Stimulated activated CD4-positive, alpha-beta T cell treated with anti-CD3 and anti-CD28 coated beads, Interleukin-4, amount 100 ng/mL, for 4 hours (primary cell): ENCODE measurements around the gene SLC9A9.
"Not testable (repeated sequence)": the region's sequence is repeated elsewhere in the genome, so short reads cannot be mapped to it uniquely, and the experiment has no call there.

Experiments used
- DNase-seq, 2 experiments: peaks; one replicate each; pipeline ENCODE4 v3.0.0-alpha.2; 2020

Gene SLC9A9

GRCh38 chr3:143302638-143303171, 545.6 kb downstream of the SLC9A9 start:
- DNase-seq: no peak

DNA sequence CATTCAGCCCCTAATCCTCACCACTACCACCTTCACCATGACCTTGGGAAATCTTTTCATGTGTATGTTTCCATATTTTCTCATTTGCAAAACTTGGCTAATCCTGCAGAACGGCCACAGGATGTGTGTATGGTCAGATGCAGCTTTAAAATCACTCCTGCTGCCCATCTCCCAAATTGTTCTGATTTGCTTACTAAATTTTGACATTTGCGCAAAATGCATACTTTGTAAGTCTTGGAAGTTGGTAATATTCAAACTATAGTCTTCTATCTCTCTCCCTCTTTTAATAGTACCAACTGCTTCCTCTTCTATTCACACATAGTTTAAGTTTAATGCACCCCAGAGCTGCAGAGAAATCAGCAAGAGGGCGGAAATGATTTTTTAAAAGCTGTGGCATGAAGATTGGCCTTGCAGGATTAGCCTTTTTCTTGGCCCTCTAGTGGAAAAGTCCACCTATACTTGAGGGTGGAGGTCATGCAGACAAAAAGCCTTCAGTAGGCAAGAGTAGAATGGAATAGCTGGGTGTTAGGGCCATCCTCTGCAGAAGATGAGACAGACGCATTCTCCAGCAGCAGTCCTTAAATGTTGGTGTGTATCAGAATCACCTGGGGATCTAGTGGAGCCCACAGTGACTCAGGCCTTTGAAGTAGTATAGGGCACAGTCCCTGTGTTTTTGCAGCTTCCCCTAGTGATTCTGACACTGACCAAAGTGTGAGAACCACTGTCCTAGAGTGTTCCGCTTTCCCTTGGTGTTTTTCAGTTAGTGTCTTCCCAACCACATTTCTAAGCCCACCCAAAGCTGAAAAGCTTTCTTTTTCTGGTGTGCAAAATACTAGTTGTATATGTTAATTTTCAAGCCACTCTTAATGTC, 547.0 kb downstream of the SLC9A9 start:
- DNase-seq: no peak

- no peak for DNase-seq
Observed at GRCh38 chr3:143298886-143299535, 549.3 kb downstream of the SLC9A9 start.

GRCh38 chr3:143298380-143298779, 549.9 kb downstream of the SLC9A9 start:
- no peak for DNase-seq

DNA sequence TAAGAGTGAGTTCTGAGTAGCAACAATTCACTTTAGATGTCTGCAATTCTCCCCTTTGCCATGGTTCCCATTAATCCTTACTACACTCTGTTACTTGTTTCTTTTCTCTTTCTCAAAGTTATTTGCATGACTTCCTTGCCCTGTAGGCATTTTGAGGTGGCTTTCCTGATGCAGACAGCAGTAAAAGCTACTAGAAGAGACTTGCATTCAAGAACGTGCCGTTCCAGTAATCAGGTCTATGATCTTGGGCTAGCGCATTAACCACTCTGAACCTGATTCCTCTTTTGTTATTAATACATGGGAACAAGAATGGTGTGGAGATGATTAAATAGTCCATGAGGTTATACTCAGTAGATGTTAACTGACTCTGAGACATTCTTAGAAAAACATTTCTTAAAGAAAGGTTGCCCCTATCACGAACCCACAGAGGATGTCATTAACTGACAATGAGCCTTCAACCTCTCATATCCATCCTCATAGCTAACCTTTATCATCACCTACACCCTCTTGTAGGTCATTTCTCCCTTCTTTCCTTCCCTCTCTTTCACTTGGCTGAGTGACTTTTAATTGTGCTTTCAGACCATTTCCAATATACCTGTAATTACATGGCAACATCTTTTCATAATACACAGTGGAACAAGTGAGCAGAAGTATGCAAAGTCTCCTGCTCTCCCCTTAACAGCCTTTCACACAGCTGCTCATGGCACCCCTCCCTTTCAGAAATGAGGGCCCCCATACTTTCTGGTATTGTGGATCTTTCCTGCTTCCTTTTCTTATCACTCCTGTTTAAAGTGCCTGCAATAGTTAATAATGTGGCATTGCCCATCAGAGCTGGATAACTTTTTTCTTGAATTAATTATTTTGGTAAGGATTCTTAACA, 552.8 kb downstream of the SLC9A9 start:
- no peak for DNase-seq

DNA sequence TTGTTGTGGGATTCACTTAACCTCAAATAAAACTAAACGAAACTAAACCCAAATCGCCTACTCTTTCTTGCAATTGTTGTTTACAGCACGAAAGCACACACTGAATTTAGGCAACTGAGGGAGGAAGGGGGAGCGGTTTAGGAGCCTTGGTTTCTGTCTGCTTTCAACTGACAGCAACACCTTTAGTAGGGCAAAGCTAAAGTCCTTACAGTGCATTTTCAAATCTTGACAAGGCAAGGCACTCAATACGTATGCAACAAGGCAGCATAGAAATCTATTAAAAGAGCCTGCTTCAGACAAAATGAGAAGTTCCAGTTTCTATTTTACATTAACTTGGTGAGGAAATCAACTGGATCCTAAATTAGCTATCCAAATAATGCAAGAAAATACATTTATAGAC, 554.1 kb downstream of the SLC9A9 start:
- DNase-seq: no peak

GRCh38 chr3:143291836-143292447, 556.3 kb downstream of the SLC9A9 start:
- DNase-seq: no peak

- DNase-seq: no peak
Observed at GRCh38 chr3:143288944-143289343, 559.3 kb downstream of the SLC9A9 start.

GRCh38 chr3:143287403-143287802, 560.9 kb downstream of the SLC9A9 start:
- DNase-seq: no peak

DNA sequence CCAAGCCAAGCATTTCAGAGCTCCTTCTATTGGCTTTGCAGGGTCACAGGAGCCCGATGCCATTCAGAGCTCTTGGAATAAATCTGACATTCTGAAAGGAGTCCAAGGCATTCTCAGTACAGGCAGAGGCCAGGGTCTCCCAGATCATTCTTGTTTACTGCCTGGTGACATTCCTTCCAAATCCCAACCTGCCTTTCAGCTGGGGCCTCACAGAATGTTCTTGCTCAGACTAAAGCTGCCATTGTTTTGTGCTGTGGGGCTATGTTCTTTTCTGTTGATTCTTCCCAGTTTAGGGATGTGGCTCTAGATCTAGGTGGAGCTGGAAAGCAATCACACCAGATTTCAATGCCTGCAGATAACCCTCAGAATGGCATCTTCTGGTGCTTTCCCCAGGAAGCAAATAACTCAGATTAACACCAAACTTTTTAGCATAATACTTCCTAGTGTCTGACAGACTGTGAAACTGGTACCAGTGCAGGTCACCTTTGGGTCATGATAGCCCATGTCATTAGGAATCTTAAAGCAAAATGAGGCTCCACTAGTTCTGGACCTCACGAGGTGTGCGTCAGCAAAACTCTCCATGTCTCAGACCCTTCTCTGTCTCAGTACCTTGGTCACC, 561.8 kb downstream of the SLC9A9 start:
- no peak for DNase-seq

- DNase-seq: no peak
Observed at GRCh38 chr3:143283432-143284128, 564.7 kb downstream of the SLC9A9 start.

- DNase-seq: no peak
Observed at GRCh38 chr3:143280984-143281383, 567.3 kb downstream of the SLC9A9 start.

DNA sequence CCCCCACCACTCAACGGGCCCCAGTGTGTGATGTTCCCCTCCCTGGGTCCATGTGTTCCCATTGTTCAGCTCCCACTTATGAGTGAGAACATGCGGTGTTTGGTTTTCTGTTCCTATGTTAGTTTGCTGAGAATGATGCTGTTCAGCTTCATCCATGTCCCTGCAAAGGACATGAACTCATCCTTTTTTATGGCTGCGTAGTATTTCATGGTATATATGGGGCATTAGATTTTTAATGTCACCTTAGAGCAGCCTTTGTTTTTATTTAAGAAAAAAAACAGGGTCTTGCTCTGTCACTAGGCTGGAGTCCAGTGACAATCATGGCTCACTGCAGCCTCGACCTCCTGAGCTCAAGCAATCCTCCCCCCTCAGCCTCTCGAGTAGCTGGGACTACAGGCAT, 568.7 kb downstream of the SLC9A9 start:
- not testable (repeated sequence) for DNase-seq

DNA sequence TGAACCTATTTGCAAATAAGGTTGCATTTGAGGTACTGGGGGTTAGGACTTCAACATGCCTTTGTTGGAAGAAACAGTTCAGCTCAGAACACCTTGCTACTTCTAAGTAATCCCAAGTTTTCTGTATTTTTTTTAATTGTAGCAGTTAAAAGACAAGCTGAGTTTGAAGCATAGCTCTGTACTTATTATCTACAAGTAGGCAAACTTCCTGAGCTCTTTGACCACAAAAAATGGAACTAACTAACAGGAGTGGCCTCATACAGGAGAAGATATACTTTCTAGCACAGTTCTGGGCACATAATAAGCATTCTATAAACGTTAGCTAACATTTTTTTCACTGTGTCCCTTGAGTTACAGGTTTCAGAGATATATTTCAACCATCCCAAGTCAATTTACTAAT, 569.5 kb downstream of the SLC9A9 start:
- DNase-seq: no peak

DNA sequence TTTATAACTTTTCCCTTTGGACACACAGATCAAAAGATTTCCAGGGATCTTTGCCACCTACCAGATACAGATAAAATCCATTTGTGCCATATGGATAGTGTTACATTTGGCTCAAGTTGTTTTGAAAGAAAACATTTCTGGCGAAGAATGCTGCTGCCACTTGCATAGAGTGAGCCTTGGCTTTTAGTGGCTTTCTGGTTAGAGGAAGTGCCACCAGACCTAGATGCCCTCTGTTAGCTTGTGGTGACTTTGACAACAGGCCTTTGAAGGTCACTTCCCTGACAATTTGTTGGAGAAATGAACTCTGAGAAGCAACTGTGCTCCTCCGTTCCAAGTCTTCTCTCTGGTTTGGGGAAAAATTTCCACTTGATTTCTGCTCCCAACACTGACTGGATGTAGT, 570.7 kb downstream of the SLC9A9 start:
- DNase-seq: no peak

GRCh38 chr3:143276592-143276991, 571.7 kb downstream of the SLC9A9 start:
- DNase-seq: no peak

GRCh38 chr3:143273975-143274690, 574.1 kb downstream of the SLC9A9 start:
- DNase-seq: no peak

- DNase-seq: no peak
Observed at GRCh38 chr3:143271136-143271535, 577.1 kb downstream of the SLC9A9 start.

DNA sequence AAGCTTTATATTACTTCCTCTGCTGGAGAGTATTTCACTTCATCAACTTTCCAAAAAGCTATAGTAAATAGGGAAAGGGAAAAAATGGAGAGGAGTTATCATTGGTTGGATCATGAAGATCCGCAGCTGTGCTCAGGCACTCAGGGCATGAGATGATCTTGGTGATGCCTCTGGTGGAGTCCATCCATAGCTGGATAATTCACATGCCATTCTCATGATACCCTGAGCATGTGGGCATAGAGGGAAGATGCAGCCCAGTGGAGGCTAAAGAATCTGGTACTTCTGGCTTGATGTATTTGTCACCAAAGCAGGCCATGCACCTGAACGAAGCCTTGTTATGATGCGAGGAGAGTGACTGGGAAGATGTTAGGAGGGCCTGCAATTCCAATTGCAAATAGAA, 578.5 kb downstream of the SLC9A9 start:
- no peak for DNase-seq

DNA sequence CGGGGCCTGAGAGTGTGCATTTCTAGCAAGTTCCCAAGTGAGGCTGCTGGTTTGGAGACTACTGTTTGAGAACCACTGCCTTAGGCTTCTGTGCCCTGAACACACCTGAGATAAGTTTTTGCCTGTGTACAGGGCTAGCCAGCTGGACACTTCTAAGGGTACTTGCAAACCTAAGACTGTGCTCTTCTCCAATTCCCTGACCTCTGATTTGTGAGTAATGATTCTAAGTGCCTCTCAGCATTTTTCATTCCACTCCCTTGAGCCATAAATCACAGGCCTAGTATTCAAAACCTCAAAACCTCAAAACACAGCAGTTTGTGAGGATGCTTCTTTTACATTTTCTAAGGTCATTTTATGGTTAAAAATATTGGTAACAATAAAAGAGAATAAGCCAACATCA, 580.3 kb downstream of the SLC9A9 start:
- no peak for DNase-seq

DNA sequence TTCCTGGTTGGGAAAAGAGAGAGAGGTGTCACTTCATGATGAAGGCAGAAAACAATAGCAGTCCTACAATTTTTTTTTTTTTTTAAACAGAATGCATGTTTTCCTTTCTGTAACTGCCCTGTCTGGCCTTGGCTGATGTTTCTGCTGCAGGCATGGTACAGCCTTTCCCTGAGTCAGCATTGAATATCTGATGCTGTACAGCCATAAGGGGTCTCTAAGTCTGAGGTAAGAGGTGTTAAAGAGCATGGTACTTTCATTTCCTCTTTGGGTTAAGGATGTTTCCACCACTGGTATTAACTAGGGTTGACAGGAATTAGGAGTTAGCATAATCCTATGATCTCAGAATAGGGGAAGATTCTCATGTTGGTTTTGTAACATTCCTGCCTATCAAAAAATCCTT, 581.3 kb downstream of the SLC9A9 start:
- DNase-seq: no peak
